Left kidney (tissue), 2 donors: ENCODE results near the gene HLA-DMB. TPM values are rescaled to one million over a fixed set of nuclear protein-coding genes. Genes with fewer than 3 reads are reported as not detected.
A peak's percentile ranks its signal among the peaks of the same experiment; 100 is the strongest.
"Not testable (repeated sequence)": the region's sequence is repeated elsewhere in the genome, so short reads cannot be mapped to it uniquely, and the experiment has no call there.

Experiments used
- DNase-seq: peaks from one replicate; pipeline ENCODE4 v3.0.0-alpha.2; 2013
- polyA plus RNA-seq: library from polyadenylated mRNA; unstranded; fragments of 120-200 nt; gene quantifications from one replicate; pipeline ENCODE4 v1.2.1, GENCODE V29; 2013; ENCODE audit not compliant: insufficient read length

Gene HLA-DMB
- polyA plus RNA-seq, 1 donor: 64.6 TPM

DNA sequence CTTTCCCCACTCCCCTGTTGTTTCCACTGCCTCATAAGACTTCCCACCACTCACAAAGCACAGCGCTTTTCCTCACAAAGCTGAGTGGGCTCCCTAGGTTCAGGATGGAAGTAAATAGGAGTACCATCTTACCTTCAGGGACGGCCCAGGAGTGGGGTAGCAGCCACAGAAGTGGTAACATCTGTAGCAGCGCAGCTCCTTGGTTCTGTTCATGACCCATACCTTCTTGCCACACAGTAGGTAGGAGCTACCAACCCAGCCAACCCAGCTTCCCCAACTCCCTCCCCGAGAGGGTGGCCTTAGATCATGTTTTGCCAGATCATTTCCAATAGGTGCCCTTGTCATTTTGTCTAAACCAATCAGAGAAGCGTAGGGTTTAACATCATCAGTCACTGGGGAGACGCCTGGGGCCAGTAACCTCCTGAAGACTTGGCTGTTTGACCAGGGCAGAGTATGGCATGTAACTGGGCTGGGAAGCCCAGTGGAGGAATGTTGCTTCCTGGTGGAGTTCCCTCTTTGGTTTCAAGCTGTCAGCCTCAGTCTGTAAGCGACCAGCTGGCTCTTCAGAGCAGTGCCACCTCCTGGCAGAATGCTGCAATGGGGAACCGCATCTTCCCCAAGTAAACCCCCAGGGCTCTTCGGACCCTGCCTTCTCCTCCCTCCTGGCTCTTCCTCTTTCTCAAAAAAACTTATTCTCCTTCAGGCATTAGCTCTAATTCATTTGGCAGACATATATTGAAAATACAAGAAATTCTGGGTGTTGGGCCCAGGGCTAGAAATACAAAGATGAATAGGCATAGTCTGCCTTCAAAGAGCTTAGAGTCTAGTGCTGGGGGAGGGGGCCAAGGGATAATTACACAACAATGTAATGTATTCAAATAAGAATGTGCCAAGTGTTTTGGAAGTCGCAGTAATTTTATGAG, 12.2 kb upstream of the HLA-DMB start, which contains the start of gene HLA-DMA:
Gene HLA-DMA (minus strand): TSS at position 281 of the 923 bp plus-strand sequence. CDS start 61 bp downstream, at position 220.
- DNase-seq: peak; percentile 70

DNA sequence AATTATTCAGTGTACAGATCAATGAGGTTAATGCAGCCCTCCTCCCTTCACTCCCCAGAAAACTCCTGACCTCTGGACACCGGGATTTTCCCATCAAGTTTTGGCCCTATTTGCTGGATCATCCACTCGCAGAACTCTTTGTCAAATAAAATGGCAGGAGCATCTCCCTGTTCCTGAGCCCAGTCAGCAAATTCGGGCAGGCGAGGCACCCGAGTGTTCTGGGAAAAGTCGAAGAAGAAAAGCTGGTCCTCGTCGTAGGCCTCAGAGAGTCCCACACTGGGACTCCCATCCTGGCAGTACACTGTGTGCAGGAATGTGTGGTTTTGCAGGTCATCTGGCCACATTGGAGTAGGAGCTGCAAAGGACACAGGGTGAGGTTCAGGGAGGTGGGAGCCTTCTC, 9.6 kb upstream of the HLA-DMB start:
- no peak for DNase-seq

DNA sequence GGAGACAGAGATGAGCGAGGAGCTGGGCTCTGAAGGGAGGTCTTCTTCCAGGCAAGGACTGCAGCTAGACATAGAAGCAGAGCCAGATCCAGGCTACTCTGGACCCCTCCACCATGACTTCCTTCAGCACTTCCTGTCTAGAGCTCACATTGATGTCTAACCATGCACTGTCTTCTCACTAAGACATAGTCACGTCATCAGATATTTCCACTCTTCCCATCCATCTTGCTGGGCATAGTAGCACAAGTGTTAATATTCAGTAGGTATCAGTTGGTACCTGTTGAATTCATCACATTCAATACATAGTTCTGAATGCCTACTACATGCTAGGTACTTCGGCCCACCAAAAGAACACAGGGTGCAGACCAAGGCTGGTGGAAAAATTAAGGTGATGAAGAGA, 9.2 kb upstream of the HLA-DMB start:
- no peak for DNase-seq

DNA sequence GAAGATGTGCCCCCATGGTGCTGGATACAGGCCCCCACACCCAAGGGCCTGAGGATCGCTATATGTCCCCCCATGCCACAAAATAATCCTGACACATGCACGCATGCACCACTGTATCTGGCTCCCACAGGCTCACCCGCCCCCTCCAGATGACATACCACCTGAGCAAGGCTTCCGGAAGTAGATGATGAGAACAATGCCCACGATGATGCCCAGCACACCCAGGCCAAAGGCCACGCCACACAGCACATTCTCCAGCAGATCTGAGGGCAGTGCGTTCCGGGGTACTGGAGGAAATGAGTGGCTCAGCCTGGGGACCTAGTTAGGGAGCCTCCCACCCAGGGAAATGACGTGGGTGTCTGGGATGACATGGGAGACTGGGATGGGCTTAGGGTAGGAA, 8.3 kb upstream of the HLA-DMB start:
- no peak for DNase-seq

DNA sequence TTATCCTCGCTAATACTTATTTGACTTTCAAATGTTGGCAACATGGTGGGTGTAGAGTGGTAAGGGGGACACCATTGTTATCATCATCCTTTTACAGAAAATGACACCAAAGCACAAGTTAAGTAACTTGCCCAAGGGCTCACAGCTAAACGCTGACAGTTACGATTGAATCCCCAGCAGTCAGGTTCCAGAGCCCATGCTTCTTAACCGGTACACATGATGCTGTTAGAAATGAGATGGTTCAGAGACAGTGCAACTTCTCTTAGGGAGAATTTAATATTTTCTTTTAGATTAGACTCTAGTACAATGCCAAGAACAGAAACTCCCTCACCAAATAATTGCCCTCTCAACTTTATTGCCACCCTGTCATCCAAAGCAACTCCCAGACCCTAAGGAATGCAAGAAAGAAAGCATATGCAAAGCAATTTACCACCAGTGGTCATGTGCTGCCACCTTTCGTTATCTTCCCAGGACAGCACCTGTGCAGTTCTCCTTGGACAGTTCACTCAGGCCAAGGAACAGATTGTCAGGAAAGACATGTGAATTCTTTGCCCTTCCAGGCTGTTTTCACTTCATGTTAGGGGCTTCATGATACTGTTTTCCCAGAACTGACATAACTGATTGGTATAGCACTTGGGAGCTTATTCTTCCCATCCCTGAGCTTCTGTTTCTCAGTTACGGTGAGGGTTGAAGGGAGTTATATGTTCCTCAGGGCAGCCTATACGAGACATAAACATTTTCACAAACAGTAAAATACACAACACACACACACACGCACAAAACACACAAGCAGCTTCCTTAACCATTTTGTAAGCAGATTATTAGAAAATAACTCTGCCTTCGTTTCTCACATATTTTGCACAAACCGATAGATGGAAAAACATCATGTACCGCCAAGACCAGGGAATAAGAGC, 7.0 kb upstream of the HLA-DMB start:
- DNase-seq: peak; percentile 75

DNA sequence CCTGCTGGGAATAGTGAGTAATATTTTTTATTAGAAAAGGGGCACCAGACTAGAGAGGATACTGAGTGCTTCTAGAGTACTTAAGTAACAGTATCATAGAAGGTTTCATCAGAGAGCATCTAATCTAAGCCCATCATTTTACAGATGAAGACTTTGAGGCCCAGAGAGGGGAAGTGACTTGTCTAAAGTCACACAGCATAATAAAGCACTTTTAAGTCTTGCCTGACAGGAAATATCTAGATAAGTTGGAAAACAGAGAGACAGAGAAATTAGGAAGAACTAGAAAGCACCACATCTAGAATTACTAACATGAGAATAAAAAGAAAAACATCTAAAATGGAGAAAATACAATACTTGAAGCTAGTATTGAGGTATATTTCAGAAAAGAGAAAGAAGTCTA, 6.1 kb upstream of the HLA-DMB start:
- DNase-seq: no peak

GRCh38 chr6:32945953-32946352, 5.1 kb upstream of the HLA-DMB start:
- DNase-seq: no peak

GRCh38 chr6:32945108-32945760, 4.4 kb upstream of the HLA-DMB start:
- DNase-seq: no peak

- DNase-seq: no peak
Observed at GRCh38 chr6:32943864-32944649, 3.2 kb upstream of the HLA-DMB start.

- not testable (repeated sequence) for DNase-seq
Observed at GRCh38 chr6:32942555-32943123, 1.8 kb upstream of the HLA-DMB start.

DNA sequence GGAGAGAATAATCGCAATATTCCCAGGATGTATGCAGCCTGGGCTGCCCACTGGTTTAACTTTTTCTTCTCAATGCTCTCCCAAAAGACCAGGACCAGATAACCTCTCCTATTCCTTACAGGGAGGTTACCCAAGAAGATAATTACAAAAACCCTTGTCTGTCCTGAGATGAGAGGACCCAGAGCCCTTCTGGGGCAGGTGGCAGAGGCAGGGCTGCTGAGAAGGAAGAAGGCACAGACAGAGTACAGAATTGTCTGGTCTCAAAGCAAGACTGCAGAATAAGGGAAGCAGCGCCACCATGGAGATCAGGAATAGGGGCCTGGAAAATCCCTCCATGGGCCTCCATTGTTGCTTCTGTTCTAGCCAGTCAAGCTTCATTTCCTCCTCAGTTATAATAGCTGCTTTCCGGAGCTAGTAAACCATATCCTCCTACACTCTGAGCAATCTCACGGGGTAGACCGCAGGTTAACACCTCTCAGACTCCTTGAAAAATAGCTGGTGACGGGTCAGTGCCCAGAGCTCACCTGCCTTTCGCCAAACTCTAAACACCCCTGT, 463 bp upstream of the HLA-DMB start:
- peak; percentile 85 for DNase-seq

- no peak for DNase-seq
Observed at GRCh38 chr6:32938494-32938893, 2.3 kb downstream of the HLA-DMB start.

DNA sequence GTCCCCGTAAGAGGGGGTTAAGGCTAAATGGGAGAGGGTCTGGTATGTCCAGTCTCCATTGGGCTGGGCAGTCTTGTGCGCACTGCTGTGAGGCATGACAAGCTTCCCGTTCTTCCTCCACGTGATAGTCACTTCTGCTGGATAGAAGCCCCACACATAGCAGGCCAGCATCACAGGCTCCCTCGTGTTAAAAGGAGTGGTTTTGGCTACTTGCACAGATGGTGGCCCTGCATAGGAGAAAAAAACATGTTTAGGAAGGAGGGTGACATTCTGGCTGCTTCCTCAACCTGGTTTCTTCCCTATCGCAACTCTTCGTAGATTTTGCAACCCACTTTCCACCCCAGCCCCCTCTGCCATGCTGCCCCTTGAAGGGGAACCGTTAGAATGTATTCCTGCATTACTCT, 3.6 kb downstream of the HLA-DMB start:
- no peak for DNase-seq

- no peak for DNase-seq
Observed at GRCh38 chr6:32936239-32937152, 4.3 kb downstream of the HLA-DMB start.

DNA sequence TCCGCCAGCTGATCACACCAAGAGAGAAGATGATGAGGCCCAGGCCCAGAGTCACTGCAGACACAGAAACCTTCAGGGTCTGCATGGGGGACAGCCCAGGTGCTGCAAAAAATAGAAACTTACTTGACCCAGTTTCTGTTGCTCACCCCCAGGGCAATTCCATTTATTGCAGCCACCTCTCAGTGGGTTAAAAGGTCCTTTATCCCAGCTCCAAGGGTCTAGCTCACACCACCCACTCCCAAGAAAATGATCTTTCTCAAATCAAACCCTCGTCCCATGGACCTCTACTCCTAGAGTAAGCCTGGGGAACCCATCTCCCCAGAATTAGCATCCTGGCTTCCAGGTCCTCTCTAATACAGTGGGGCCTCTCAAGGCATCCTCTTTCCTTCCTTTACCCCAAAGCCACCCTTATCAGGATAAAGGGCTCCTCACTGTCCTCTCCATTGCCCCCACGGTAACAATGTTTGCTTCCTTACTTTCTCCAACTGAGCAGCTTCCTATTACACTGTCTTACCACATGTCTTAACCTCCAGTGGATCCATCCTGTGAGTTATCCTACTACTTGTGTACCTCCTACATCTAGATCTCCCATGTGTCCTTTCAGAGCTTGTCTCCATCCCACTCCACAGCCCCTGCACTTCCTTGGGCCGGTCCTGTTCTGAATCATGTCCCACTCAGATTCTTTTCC, 5.1 kb downstream of the HLA-DMB start:
- no peak for DNase-seq

- peak; percentile 74 for DNase-seq
Observed at GRCh38 chr6:32933661-32934085, 7.2 kb downstream of the HLA-DMB start.

GRCh38 chr6:32932132-32932868, 8.5 kb downstream of the HLA-DMB start:
- no peak for DNase-seq

DNA sequence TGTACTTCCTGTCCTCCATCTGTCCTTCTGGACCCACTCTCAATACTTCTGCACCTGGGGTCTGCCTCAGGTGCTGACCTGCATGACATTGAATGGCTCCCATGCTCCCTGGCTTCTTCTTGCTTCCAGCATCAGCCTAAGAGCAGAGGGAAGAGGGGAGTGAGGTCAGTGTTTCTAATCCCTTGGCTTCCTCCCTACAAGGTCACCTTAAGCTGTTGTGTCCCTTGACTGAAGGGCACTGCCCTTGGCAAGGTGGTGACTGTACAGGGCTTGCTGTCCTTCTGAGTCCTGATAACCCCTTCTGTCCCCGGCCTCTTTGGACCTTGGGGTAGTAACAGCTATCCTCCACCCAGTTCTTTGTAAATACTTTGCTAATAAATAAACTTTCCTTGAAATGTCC, 9.6 kb downstream of the HLA-DMB start:
- DNase-seq: no peak
